ENCODE results near the gene SLC22A23.

Gene SLC22A23

GRCh38 chr6:3456898-3457709 is at the start of gene SLC22A23:
Gene SLC22A23, minus strand, starts transcription at chr6:3457050. Its CDS starts 491 bp downstream, at chr6:3456559.
- DNase-seq (ENCODE audit: low read depth in 1 of 2, low spot score in 1 of 2): peak; percentile 48 to 59

- no peak for DNase-seq (ENCODE audit: low read depth in 1 of 2, low spot score in 1 of 2)
Observed at GRCh38 chr6:3506200-3506599, 49.4 kb upstream of the SLC22A23 start.

DNA sequence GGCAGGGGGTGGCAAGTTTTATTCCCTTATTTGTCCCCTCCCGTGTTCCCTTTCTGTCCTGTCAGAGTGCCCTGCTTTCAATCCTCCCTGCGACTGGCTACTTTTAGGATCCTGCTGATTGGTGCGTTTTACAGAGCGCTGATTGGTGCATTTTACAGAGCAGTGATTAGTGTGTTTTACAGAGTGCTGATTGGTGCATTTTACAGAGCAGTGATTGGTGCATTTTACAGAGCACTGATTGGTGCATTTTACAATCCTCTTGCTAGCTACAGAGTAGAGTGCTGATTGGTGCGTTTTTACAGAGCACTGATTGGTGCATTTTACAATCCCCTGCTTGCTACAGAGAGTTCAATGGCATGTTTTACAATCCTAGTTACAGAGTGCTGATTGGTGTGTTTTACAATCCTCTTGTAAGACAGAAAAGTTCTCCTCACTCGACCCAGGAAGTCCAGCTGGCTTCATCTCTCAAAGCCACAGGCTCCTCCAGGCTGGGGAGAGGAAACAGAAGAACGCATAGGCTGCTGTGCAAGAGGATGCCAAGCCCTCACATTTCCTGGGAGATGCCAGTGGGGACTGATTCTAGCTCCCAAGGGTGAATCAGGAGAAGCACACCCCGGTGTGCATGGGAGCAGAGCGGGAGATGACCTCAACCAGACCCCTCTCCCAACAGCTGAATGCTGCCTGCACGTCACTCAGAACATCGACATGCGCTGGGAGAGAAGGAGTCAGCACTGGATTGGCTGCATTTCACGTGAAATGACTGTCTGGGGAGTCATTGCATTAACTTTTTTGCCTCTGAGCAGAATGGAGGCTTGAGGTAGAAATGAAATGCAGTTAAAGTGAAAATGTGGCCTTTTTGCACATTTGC is 48.3 kb upstream of the SLC22A23 start:
- no peak for DNase-seq (ENCODE audit: low read depth in 1 of 2, low spot score in 1 of 2)

- no peak for DNase-seq (ENCODE audit: low read depth in 1 of 2, low spot score in 1 of 2)
Observed at GRCh38 chr6:3504354-3504753, 47.5 kb upstream of the SLC22A23 start.

- no peak for DNase-seq (ENCODE audit: low read depth in 1 of 2, low spot score in 1 of 2)
Observed at GRCh38 chr6:3501826-3502500, 45.1 kb upstream of the SLC22A23 start.

GRCh38 chr6:3500262-3501014 is 43.6 kb upstream of the SLC22A23 start:
- DNase-seq (ENCODE audit: low read depth in 1 of 2, low spot score in 1 of 2): no peak

GRCh38 chr6:3499603-3500002 is 42.8 kb upstream of the SLC22A23 start:
- no peak for DNase-seq (ENCODE audit: low read depth in 1 of 2, low spot score in 1 of 2)

GRCh38 chr6:3496395-3496794 is 39.5 kb upstream of the SLC22A23 start:
- DNase-seq (ENCODE audit: low read depth in 1 of 2, low spot score in 1 of 2): no peak

DNA sequence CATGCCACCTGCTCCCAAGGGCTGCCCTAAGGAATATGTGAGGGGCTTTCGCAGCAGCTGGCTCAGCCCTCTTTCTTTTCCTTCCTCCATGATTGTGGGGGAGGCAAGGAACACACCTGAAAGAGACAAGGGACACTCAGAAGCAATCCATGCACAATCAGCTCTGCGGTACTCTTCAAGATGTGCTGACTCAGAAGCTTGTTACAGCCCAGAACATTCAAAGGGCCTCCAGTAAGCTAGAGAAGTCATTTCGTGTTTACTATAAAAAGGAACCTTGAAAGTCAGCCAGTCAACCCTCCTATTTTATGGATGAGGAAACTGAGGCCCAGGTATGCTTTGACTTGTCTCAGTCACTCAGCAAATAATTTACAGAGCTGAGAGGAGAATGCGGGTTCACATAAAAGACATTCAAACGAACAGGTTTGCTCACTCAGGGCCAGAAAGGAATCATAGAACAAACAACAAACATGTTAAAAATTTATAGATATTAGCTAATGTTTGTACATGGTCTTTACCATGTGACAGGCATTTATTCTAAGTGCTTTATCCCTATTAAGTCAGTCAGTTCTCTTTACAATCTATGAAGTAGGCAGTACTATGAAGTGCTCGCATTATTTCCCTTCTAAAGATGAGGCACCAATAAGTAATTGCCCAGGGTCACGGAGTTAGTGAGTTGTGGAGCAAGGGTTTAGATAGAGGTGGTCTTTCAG is 37.7 kb upstream of the SLC22A23 start:
- no peak for DNase-seq (ENCODE audit: low read depth in 1 of 2, low spot score in 1 of 2)

DNA sequence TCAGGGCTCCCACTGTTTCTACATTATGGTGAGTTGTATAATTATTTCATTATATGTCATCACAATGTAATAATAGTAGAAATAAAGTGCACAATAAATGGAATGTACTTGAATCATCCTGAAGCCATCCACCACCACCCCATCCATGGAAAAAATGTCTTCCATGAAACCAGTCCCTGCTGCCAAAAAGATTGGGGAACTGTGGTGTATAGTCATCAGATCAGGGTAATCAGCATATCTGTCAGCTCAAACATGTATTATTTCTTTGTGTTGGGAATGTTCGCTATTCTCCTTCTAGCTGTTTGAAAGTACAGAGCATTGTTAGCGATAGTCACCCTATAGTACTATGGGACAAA is 33.8 kb upstream of the SLC22A23 start:
- no peak for DNase-seq (ENCODE audit: low read depth in 1 of 2, low spot score in 1 of 2)

GRCh38 chr6:3489961-3490624 is 33.2 kb upstream of the SLC22A23 start:
- DNase-seq (ENCODE audit: low read depth in 1 of 2, low spot score in 1 of 2): no peak

DNA sequence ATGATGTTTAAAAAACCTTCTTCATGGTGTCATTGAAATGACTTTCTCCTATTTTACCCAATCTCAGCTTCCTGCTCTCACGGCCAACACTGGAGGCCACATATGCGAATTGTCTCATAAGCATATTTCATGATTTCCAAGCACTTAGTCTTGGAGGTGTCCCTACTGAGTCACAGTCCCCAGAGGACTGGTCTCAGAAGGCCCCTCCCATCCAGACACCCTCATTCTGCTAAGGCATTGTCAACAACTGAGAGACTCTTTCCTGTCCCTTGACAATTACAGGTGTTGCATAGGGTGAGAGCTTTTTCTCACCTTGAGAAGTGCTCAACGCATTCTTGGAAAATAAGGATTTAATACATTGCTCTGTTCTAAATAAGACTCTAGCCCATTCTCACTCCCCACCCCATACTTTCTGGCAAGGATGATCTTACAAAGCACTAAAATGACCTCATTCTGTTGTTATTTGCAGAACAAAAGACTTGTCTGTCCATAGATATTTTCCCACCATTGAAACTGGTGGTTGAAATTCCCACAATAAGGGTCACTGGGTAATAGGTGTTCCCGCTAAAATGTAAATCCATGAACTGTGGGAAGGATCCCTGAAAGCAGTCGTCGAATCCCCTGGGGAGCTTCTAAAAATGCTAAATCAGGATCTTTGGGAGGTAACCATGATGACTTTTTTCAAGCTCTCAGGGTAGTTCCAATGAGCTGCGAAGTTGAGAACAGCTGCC is 32.3 kb upstream of the SLC22A23 start:
- DNase-seq (ENCODE audit: low read depth in 1 of 2, low spot score in 1 of 2): no peak

- DNase-seq (ENCODE audit: low read depth in 1 of 2, low spot score in 1 of 2): no peak
Observed at GRCh38 chr6:3484946-3485345, 28.1 kb upstream of the SLC22A23 start.

GRCh38 chr6:3484192-3484591 is 27.3 kb upstream of the SLC22A23 start:
- no peak for DNase-seq (ENCODE audit: low read depth in 1 of 2, low spot score in 1 of 2)

DNA sequence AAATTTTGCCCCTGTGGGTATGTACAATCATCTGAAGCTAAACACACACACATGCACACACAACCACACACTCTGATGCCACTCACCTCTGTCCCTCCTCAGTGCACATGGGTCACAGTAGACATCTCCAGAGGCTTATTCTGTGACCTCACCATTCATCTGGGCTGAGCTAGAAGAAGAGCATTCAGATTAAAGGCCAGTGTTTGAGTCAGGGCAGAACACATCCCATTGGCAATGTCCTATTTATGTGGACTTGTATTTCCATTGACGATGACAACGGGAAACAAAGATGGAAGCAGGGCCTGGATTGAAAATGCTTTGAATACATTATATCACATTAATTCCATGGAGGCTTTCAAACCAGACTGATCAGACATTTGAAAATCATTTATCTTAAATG is 26.8 kb upstream of the SLC22A23 start:
- DNase-seq (ENCODE audit: low read depth in 1 of 2, low spot score in 1 of 2): no peak

DNA sequence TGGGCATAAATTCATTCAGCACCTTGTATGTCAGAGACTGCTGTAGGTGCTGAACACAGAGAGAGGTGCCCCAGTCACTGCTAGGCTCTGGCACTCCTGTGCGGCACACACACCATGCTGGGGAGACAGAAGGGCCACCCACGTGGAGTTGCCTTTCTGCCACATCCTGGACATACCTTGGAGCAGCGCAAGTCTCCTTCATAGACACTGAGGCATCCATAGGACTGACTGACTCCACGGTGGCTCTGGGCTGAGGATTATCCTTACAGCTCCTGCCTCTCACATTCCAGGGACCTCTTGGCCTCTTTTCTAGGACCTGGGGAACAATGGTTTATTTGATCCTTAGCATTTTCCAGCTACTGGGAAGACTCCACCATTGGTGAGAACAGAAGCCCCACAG is 26.0 kb upstream of the SLC22A23 start:
- DNase-seq (ENCODE audit: low read depth in 1 of 2, low spot score in 1 of 2): no peak

- no peak for DNase-seq (ENCODE audit: low read depth in 1 of 2, low spot score in 1 of 2)
Observed at GRCh38 chr6:3481640-3482039, 24.8 kb upstream of the SLC22A23 start.

DNA sequence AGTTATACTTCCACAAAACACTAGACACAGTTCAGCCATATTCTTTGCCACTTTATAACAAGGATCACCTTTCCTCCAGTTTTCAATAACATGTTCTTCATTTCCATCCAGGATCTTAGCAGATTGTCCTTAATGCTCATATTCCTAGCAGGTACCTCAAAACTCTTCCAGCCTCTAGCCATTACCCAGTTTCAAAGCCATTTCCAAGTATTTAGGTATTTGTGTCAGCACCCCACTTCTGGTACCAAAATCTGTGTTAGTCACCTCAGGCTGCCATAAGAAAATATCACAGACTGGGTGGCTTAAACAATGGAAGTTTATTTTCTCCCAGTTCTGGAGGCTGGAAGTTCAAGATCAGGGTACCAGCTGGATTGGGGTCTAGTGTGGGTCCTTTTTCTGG is 23.2 kb upstream of the SLC22A23 start:
- DNase-seq (ENCODE audit: low read depth in 1 of 2, low spot score in 1 of 2): no peak

- DNase-seq (ENCODE audit: low read depth in 1 of 2, low spot score in 1 of 2): no peak
Observed at GRCh38 chr6:3473773-3474172, 16.9 kb upstream of the SLC22A23 start.
